Heart left ventricle (tissue), 16 donors: ENCODE measurements around the gene IGHMBP2. TPM values are rescaled to one million over a fixed set of nuclear protein-coding genes. Genes with fewer than 3 reads are reported as not detected.
A peak's percentile ranks its signal among the peaks of the same experiment; 100 is the strongest.

Experiments used
- ATAC-seq, 4 donors: fragments of 200-7000 bp; cut with Tn5 transposase; one replicate each; pipeline ENCODE4 v1.9.1; 2020 to 2022; ENCODE audit warnings: moderate library complexity in 4 of 4, mild to moderate bottlenecking in 3 of 4, moderate number of reproducible peaks in 1 of 4
- DNase-seq, 5 donors: peaks; one replicate each; pipeline ENCODE4 v3.0.0-alpha.2; 2020
- H3K27ac ChIP-seq, 12 donors: fragments of 200-600 bp; sonication (generic) in 4 of 12; one replicate each; pipeline versions ENCODE4 v1.5.0 to v1.8.0; 2016 to 2022; ENCODE audit warnings: mild to moderate bottlenecking in 2 of 12
- H3K27me3 ChIP-seq, 9 donors: fragments of 200-600 bp; sonication (generic) in 2 of 9; one replicate each; pipeline versions ENCODE4 v1.5.1 to v1.8.0; 2016 to 2022; ENCODE audit warnings: mild to moderate bottlenecking in 3 of 9
- H3K36me3 ChIP-seq, 9 donors: fragments of 200-600 bp; sonication (generic) in 2 of 9; one replicate each; pipeline versions ENCODE4 v1.5.0 to v1.8.0; 2018 to 2022; ENCODE audit warnings: mild to moderate bottlenecking in 2 of 9
- H3K4me1 ChIP-seq, 12 donors: fragments of 200-600 bp; sonication (generic) in 4 of 12; one replicate each; pipeline versions ENCODE4 v1.5.0 to v1.8.0; 2016 to 2022; ENCODE audit warnings: mild to moderate bottlenecking in 3 of 12
- H3K4me3 ChIP-seq, 12 donors: fragments of 200-600 bp; sonication (generic) in 4 of 12; one replicate each; pipeline versions ENCODE4 v1.5.0 to v1.8.0; 2017 to 2022; ENCODE audit warnings: mild to moderate bottlenecking in 9 of 12, moderate library complexity in 4 of 12
- H3K9me3 ChIP-seq, 12 donors: fragments of 200-600 bp; sonication (generic) in 4 of 12; one replicate each; pipeline versions ENCODE4 v1.5.0 to v1.8.0; 2016 to 2022; ENCODE audit warnings: mild to moderate bottlenecking in 1 of 12
- POLR2A ChIP-seq, 2 donors: fragments of 450-650 bp; IDR thresholded peaks; one replicate each; pipeline ENCODE4 v1.6.1; 2017; ENCODE audit warnings: antibody characterized with exemption in 2 of 2, mild to moderate bottlenecking in 2 of 2, moderate library complexity in 2 of 2
- WGBS, 4 donors: extraction: QIAGEN DNeasy Blood & Tissue Kit in 2 of 4; methylation state at CpG; one replicate each; pipeline versions ENCODE4 v1.1.5 to v1.1.7; 2013 to 2018; 5-methylcytosine and 5-hydroxymethylcytosine counted together
- intact Hi-C, 10 donors: fragments of 100-400 bp; cut with DNase I; formaldehyde crosslinking; loops; one replicate each; pipeline versions ENCODE4 v1.11.1 to v1.14.2; 2022
- polyA plus RNA-seq, 2 donors: library from polyadenylated mRNA; stranded (reverse); fragments of 200-250 nt; gene quantifications; one replicate each; pipeline ENCODE4 v1.2.3, GENCODE V29; 2013
- total RNA-seq, 9 donors: library from RNA; depleted of rRNA in 2 of 9; stranded (reverse); fragments of >200 nt in 2 of 9; fragmentation: NEBNext Ultra II Directional in 3 of 9; extraction: Animal tissue kit (Norgen Biotek cat#: 25700) in 3 of 9; gene quantifications; one replicate each; pipeline versions ENCODE4 v1.1.0 to v1.2.4, GENCODE V29; 2016 to 2023
- TF ChIP-seq, protein P1 (sequence below), 12 donors: fragments of 200-600 bp; sonication (generic) in 4 of 12; IDR thresholded peaks; one replicate each; pipeline versions ENCODE4 v1.5.0 to v1.8.0; 2018 to 2022; ENCODE audit warnings: antibody characterized with exemption in 12 of 12, mild to moderate bottlenecking in 5 of 12
- donor health status: ischemic (EF 13 %, LVEDD 7.1; RV severe dilation, severe dysfunction).
- donor health status: healthy with polysubstance abuse.
- donor health status: DM: no; HTN: yes; CAD: no.
- donor health status: DM: no; HTN: no; CAD: no.
- donor health status: ischemic (EF 25% LVEDD 6.9; RV normal size, moderate dysfunction).
- donor health status: ischemic (EF 25% LVEDD 5.7; RV mildly dilated, moderate dysfunction).
- donor health status: healthy.
- donor health status: DM: yes; HTN: yes; CAD: no.
- donor health status: ischemic (EF 35%, LVEDD 5.7; RV mildly dilated, moderate dysfunction).
- donor health status: nonischemic (EF 11% LVEDD 7.7; RV severe dilation, severe dysfunction).
- donor health status: DM: yes; HTN: yes; CAD: no.
- donor health status: PGD.
- donor health status: ischemic (EF 29% LVEDD 5.4; RV normal size, mild dysfunction).
- donor health status: nonischemic (EF 23%, LVEDD 6.1; RV moderate dilation, normal function).

Gene IGHMBP2
- total and polyA plus RNA-seq, 11 donors = 8.3 to 18.9 (median 12.6) TPM

DNA sequence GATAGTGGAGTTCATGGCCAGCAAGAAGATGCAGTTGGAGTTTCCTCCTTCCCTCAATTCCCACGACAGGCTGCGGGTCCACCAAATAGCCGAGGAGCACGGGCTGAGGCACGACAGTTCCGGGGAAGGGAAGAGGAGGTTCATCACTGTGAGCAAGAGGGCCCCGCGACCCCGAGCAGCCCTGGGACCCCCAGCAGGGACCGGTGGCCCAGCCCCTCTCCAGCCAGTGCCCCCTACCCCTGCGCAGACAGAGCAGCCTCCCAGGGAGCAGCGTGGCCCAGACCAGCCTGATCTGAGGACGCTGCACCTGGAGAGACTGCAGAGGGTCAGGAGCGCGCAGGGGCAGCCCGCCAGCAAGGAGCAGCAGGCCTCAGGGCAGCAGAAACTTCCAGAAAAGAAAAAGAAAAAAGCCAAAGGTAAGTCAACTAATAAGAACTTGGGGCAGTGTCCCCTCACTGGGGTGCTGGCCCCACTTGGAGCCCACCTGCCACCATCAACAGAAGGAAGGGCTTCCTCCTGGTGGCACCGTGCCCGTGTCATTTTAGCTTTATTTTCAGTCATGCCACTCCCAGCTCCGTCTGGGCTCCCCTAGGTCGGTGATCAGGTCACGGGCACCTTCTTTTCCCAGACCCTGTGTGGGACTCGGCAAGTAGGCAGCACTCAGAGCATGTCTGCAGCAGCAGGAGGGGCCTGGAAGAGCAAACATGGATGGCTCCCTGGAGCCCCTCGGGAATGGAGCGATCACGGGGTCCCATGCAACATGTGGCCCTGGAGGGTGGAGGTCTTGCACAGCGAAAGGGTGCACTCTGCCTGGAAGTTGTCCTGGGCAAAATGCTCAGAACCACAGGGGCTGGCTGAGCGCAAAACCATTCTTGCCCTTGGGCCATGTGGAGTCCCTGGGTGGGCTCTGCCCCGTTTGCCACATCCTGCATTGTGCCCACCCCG lies 33.3 kb downstream of the IGHMBP2 start:
- 93 to 96% (median 94%) methylated on average over 21 to 29 of the region's 29 CpGs for WGBS, 4 donors
- H3K9me3 ChIP-seq = no peaks in the 10 kb centered on the region
- intact Hi-C loops = loop anchor here in 1 of 10 donors (10.0 kb wide), 1 partner anchor 148 kb away; no protein-coding TSS in a partner anchor
- H3K4me3 ChIP-seq = no peak overlapping the region
- H3K4me1 ChIP-seq = no peaks in the 10 kb centered on the region
- DNase-seq (peak in 1 of 5 donors; percentile 49), ATAC-seq (no peak)
- H3K27ac ChIP-seq = peak overlapping the region in 1 of 12 donors; percentile 85
- TF ChIP-seq POLR2A (IDR thresholded peaks at IDR 0.05) = no peak
- TF ChIP-seq, protein P1, sequence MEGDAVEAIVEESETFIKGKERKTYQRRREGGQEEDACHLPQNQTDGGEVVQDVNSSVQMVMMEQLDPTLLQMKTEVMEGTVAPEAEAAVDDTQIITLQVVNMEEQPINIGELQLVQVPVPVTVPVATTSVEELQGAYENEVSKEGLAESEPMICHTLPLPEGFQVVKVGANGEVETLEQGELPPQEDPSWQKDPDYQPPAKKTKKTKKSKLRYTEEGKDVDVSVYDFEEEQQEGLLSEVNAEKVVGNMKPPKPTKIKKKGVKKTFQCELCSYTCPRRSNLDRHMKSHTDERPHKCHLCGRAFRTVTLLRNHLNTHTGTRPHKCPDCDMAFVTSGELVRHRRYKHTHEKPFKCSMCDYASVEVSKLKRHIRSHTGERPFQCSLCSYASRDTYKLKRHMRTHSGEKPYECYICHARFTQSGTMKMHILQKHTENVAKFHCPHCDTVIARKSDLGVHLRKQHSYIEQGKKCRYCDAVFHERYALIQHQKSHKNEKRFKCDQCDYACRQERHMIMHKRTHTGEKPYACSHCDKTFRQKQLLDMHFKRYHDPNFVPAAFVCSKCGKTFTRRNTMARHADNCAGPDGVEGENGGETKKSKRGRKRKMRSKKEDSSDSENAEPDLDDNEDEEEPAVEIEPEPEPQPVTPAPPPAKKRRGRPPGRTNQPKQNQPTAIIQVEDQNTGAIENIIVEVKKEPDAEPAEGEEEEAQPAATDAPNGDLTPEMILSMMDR (IDR thresholded peaks at IDR 0.05) = no peak
- H3K36me3 ChIP-seq = peaks cover 0 to 83% (median 70%) of the 10 kb centered on the region in 9 donors
- H3K27me3 ChIP-seq = no peaks in the 10 kb centered on the region

DNA sequence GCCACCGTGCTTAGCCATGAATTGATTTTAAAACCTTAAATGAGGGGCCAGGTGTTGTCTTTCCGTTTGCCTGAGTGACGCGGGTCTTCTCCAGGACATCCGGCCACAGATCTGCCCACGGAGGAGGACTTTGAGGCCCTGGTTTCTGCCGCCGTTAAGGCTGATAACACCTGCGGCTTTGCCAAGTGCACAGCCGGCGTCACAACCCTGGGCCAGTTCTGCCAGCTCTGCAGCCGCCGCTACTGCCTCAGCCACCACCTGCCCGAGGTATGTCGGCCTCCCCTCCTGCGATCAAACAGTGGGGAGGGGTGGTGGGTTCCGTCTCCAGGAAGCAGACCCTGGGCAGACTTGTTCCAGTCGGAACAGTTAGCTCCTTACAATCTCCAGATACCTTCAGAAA lies 34.4 kb downstream of the IGHMBP2 start:
- ATAC-seq (peak in 1 of 4 donors; percentile 26), DNase-seq (peak in 1 of 5 donors; percentile 41)
- peak overlapping the region in 1 of 12 donors; percentile 92 for H3K27ac ChIP-seq
- peaks cover 0 to 76% (median 69%) of the 10 kb centered on the region in 9 donors for H3K36me3 ChIP-seq
- intact Hi-C loops = loop anchor here in 1 of 10 donors (10.0 kb wide), 1 partner anchor 147 kb away; no protein-coding TSS in a partner anchor
- WGBS, 4 donors = 85 to 89% (median 87%) methylated on average over 17 to 18 of the region's 18 CpGs
- H3K9me3 ChIP-seq = no peaks in the 10 kb centered on the region
- H3K27me3 ChIP-seq = no peaks in the 10 kb centered on the region
- H3K4me1 ChIP-seq = peaks cover 0 to 4% (median 0%) of the 10 kb centered on the region in 12 donors
- no peak overlapping the region for H3K4me3 ChIP-seq
- no peak for TF ChIP-seq POLR2A (IDR thresholded peaks at IDR 0.05)
- TF ChIP-seq, protein P1 (IDR thresholded peaks at IDR 0.05) = no peak

DNA sequence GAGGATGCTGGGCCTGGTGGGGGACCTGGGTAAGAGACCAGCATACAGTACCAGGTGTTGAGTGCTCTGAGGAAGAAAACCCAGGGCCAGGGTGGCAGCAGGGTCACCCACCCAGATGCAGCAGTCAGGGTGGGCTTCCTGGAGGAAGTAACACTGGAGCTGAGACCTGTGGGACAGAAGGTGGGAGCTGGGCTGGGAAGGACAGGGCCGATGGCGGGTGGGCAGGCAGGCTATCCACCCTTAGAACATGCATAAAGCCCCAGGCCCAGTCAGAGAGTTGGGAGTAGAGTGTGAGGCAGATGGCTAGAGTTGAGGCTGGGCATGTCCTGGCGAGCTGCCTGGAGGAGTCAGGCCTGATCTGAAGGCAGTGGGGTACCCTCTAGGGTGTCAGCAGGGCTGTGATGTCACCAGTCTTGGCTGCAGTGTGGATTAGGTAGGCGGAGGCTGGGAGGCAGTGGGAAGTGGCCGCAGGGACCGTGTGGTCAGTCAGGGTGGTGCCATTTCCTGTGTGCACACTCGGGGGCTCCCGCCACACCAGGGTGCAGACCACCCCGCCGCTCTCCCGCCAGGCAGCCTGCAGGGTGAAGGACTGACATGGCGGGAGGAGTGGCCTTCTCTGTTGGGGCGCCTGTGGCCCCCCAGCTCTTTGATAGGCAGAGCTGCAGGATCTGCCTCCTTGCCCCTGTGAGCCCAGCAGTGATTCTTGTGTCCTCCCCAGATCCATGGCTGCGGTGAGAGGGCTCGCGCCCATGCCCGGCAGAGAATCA lies 35.3 kb downstream of the IGHMBP2 start:
- intact Hi-C loops = loop anchor here in 1 of 10 donors (10.0 kb wide), 1 partner anchor 146 kb away; no protein-coding TSS in a partner anchor
- ATAC-seq (no peak), DNase-seq (peak in 1 of 5 donors; percentile 46)
- TF ChIP-seq, protein P1 (IDR thresholded peaks at IDR 0.05) = no peak
- Histone ChIP-seq H3K27ac (peak overlapping the region in 1 of 12 donors; percentile 92), H3K9me3 (no peaks in the 10 kb centered on the region), H3K36me3 (peaks cover 0 to 69% (median 62%) of the 10 kb centered on the region in 9 donors), H3K27me3 (no peaks in the 10 kb centered on the region), H3K4me3 (no peak overlapping the region), H3K4me1 (peaks cover 0 to 7% (median 0%) of the 10 kb centered on the region in 12 donors)
- 87 to 93% (median 92%) methylated on average over 15 to 17 of the region's 17 CpGs for WGBS, 4 donors
